Mucosa of gallbladder (tissue), 1 donor: ENCODE data around the gene CD2. TPM values are rescaled to one million over a fixed set of nuclear protein-coding genes. Genes with fewer than 3 reads are reported as not detected.

Experiments used
- total RNA-seq: library from RNA; stranded (reverse); gene quantifications from one replicate; pipeline ENCODE4 v1.2.1, GENCODE V29; 2021
- donor health status: DM: no; HTN: no; CAD: no.

Gene CD2
- total RNA-seq, 1 donor from 2014 or later, result 12.5 TPM

Other genes starting within 250 kb of the CD2 start
- 24.2 TPM for gene CD58, start 183.4 kb upstream of the CD2 start, total RNA-seq
- 21.6 TPM for gene IGSF3, start 86.7 kb upstream of the CD2 start, total RNA-seq
- gene PTGFRN, start 155.5 kb downstream of the CD2 start, total RNA-seq, result 93.6 TPM
- gene CD101, start 247.3 kb downstream of the CD2 start, total RNA-seq, result 2.8 TPM